ENCODE measurements around the gene EEF1G. TPM values are rescaled to one million over a fixed set of nuclear protein-coding genes. Genes with fewer than 3 reads are reported as not detected.
A peak's percentile ranks its signal among the peaks of the same experiment; 100 is the strongest.

Gene EEF1G
- total and polyA plus RNA-seq, 2 of the 13 experiments (the other 11 are each of a cell fraction or from before 2014, with no cell fraction given), result 1,787 to 2,144 TPM

DNA sequence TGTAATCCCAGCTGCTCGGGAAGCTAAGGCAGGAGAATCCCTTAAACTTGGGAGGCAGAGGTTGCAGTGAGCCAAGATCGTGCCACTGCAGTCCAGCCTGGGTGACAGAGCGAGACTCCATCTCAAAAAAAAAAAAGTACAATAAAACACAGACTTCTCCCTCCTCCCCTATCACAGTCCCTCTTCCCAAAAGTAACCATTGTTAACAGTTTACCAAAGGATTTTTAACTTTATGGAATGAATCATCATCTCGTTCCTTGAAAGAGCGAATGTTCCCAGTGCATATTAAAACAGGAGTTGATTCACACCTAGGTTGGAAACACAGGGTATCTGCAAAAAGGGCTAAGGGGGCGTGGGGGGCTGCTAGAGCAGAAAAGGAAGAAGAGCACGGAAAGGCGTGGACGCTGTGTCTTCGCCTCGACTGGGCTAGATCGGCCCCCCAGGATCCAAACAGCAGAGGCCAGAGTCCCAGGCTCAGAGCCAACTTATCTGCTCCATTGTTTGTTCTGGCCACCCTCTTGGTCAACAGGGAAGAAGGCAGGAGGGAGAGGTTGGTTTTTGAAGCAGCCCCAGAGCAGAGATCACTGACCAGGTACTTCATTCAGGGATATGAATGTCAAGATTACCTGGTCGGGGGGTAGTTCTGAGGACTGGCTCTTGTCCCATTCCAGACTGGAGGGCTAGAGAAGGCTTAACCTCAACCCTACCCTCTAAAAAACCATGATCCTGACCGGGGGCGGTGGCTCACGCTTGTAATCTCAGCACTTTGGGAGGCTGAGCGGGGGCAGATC is 25.0 kb downstream of the EEF1G start (continued):
- TF ChIP-seq, protein P1, sequence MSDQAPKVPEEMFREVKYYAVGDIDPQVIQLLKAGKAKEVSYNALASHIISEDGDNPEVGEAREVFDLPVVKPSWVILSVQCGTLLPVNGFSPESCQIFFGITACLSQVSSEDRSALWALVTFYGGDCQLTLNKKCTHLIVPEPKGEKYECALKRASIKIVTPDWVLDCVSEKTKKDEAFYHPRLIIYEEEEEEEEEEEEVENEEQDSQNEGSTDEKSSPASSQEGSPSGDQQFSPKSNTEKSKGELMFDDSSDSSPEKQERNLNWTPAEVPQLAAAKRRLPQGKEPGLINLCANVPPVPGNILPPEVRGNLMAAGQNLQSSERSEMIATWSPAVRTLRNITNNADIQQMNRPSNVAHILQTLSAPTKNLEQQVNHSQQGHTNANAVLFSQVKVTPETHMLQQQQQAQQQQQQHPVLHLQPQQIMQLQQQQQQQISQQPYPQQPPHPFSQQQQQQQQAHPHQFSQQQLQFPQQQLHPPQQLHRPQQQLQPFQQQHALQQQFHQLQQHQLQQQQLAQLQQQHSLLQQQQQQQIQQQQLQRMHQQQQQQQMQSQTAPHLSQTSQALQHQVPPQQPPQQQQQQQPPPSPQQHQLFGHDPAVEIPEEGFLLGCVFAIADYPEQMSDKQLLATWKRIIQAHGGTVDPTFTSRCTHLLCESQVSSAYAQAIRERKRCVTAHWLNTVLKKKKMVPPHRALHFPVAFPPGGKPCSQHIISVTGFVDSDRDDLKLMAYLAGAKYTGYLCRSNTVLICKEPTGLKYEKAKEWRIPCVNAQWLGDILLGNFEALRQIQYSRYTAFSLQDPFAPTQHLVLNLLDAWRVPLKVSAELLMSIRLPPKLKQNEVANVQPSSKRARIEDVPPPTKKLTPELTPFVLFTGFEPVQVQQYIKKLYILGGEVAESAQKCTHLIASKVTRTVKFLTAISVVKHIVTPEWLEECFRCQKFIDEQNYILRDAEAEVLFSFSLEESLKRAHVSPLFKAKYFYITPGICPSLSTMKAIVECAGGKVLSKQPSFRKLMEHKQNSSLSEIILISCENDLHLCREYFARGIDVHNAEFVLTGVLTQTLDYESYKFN (CRISPR knock-in tag; conservative IDR thresholded peaks at IDR 0.05), result peak; percentile 95
- TF ChIP-seq ZFP36L2 (CRISPR knock-in tag; IDR thresholded peaks at IDR 0.05) (no peak), SETDB1 (CRISPR knock-in tag; IDR thresholded peaks at IDR 0.05; ENCODE audit: borderline replicate concordance) (no peak), FLYWCH1 (CRISPR knock-in tag; IDR thresholded peaks at IDR 0.05) (no peak), ZNF776 (CRISPR knock-in tag; IDR thresholded peaks at IDR 0.05) (no peak), ZSCAN20 (CRISPR knock-in tag; IDR thresholded peaks at IDR 0.05; ENCODE audit: borderline replicate concordance) (no peak), KLF13 (CRISPR knock-in tag; IDR thresholded peaks at IDR 0.05) (no peak), SKI (IDR thresholded peaks at IDR 0.05; ENCODE audit: partially characterized antibody) (no peak), HOXA3 (CRISPR knock-in tag; IDR thresholded peaks at IDR 0.05) (peak; percentile 75; the same call in 1 of the 2 replicates), FOXP1 (IDR thresholded peaks at IDR 0.05) (no peak), FOXP1 (CRISPR knock-in tag; IDR thresholded peaks at IDR 0.05) (peak; percentile 62; the same call in 1 of the 2 replicates), REPIN1 (CRISPR knock-in tag; IDR thresholded peaks at IDR 0.05; ENCODE audit: borderline replicate concordance, low read depth) (0 out of 2 replicates have a peak, but pooled peaks have one; percentile 46), ZNF563 (CRISPR knock-in tag; IDR thresholded peaks at IDR 0.05) (no peak), NFIC (IDR thresholded peaks at IDR 0.05; ENCODE audit: low read length) (peak; percentile 73; the same call in 1 of the 2 replicates), TSC22D2 (CRISPR knock-in tag; IDR thresholded peaks at IDR 0.05; ENCODE audit: borderline replicate concordance) (no peak), ZNF510 (CRISPR knock-in tag; IDR thresholded peaks at IDR 0.05; ENCODE audit: low read depth) (no peak), KDM5A (IDR thresholded peaks at IDR 0.05; ENCODE audit: borderline replicate concordance, low read length) (no peak), CBX2 (IDR thresholded peaks at IDR 0.05; ENCODE audit: low read depth, low read length) (no peak), CBX2 (CRISPR knock-in tag; IDR thresholded peaks at IDR 0.05; ENCODE audit: low read depth) (no peak)
- TF ChIP-seq, protein P2, sequence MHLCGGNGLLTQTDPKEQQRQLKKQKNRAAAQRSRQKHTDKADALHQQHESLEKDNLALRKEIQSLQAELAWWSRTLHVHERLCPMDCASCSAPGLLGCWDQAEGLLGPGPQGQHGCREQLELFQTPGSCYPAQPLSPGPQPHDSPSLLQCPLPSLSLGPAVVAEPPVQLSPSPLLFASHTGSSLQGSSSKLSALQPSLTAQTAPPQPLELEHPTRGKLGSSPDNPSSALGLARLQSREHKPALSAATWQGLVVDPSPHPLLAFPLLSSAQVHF (CRISPR knock-in tag; IDR thresholded peaks at IDR 0.05), result no peak
- TF ChIP-seq, protein P3, sequence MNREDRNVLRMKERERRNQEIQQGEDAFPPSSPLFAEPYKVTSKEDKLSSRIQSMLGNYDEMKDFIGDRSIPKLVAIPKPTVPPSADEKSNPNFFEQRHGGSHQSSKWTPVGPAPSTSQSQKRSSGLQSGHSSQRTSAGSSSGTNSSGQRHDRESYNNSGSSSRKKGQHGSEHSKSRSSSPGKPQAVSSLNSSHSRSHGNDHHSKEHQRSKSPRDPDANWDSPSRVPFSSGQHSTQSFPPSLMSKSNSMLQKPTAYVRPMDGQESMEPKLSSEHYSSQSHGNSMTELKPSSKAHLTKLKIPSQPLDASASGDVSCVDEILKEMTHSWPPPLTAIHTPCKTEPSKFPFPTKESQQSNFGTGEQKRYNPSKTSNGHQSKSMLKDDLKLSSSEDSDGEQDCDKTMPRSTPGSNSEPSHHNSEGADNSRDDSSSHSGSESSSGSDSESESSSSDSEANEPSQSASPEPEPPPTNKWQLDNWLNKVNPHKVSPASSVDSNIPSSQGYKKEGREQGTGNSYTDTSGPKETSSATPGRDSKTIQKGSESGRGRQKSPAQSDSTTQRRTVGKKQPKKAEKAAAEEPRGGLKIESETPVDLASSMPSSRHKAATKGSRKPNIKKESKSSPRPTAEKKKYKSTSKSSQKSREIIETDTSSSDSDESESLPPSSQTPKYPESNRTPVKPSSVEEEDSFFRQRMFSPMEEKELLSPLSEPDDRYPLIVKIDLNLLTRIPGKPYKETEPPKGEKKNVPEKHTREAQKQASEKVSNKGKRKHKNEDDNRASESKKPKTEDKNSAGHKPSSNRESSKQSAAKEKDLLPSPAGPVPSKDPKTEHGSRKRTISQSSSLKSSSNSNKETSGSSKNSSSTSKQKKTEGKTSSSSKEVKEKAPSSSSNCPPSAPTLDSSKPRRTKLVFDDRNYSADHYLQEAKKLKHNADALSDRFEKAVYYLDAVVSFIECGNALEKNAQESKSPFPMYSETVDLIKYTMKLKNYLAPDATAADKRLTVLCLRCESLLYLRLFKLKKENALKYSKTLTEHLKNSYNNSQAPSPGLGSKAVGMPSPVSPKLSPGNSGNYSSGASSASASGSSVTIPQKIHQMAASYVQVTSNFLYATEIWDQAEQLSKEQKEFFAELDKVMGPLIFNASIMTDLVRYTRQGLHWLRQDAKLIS (CRISPR knock-in tag; IDR thresholded peaks at IDR 0.05), result no peak
- TF ChIP-seq, protein P4, sequence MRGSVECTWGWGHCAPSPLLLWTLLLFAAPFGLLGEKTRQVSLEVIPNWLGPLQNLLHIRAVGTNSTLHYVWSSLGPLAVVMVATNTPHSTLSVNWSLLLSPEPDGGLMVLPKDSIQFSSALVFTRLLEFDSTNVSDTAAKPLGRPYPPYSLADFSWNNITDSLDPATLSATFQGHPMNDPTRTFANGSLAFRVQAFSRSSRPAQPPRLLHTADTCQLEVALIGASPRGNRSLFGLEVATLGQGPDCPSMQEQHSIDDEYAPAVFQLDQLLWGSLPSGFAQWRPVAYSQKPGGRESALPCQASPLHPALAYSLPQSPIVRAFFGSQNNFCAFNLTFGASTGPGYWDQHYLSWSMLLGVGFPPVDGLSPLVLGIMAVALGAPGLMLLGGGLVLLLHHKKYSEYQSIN (CRISPR knock-in tag; IDR thresholded peaks at IDR 0.05; ENCODE audit: borderline replicate concordance), result no peak

All from HepG2 (cell line).